H1 (cell line): ENCODE data around the gene RNASE9. TPM values are rescaled to one million over a fixed set of nuclear protein-coding genes. Genes with fewer than 3 reads are reported as not detected.
A peak's percentile ranks its signal among the peaks of the same experiment; 100 is the strongest.

Source experiments
- CTCF ChIA-PET: fragments of 300-600 bp; sonication (Branson Sonifier 250); formaldehyde crosslinking; loops from one replicate; lab custom pipeline; 2021; ENCODE audit not compliant: partially characterized antibody; lab: Charles Lee
- POLR2A ChIA-PET: fragments of 300-600 bp; sonication (Branson Sonifier 250); formaldehyde crosslinking; loops from one replicate; lab custom pipeline; 2021; ENCODE audit warnings: inconsistent platforms; ENCODE audit not compliant: partially characterized antibody; lab: Charles Lee
- DNase-seq, 2 experiments: peaks; one replicate each; pipeline versions ENCODE4 v3.0.0 to v3.0.0-alpha.2; 2010 to 2022; ENCODE audit warnings: low spot score in 2 of 2, low read depth in 1 of 2, mixed read lengths in 1 of 2
- FAIRE-seq: peaks from 2 replicates; lab custom pipeline; 2011; peaks lifted over from hg19 to GRCh38; lab: Jason Lieb, UNC
- H2AFZ ChIP-seq: 2 replicates; pipeline ENCODE4 v1.8.1; 2012; ENCODE audit warnings: low read length, inconsistent platforms
- H2AK5ac ChIP-seq: 2 replicates; pipeline ENCODE4 v1.6.1; 2013; ENCODE audit warnings: low read depth, low read length
- H2BK120ac ChIP-seq: replicated peaks from 2 replicates; pipeline ENCODE3; 2013; ENCODE audit warnings: low read depth, low read length, inconsistent platforms
- H2BK12ac ChIP-seq: 2 replicates; pipeline ENCODE4 v1.6.1; 2013; ENCODE audit warnings: low read depth, low read length
- H2BK15ac ChIP-seq: 2 replicates; pipeline ENCODE4 v1.6.1; 2013; ENCODE audit warnings: low read length
- H2BK20ac ChIP-seq: 2 replicates; pipeline ENCODE4 v1.6.1; 2013; ENCODE audit warnings: low read length
- H2BK5ac ChIP-seq: 2 replicates; pipeline ENCODE4 v1.6.1; 2013; ENCODE audit warnings: low read depth, low read length
- H3K14ac ChIP-seq: 2 replicates; pipeline ENCODE4 v1.6.1; 2013; ENCODE audit warnings: inconsistent platforms; ENCODE audit not compliant: insufficient read length
- H3K18ac ChIP-seq: 2 replicates; pipeline ENCODE4 v1.6.1; 2013; ENCODE audit warnings: low read length; ENCODE audit errors: extremely low read depth
- H3K23ac ChIP-seq: 2 replicates; pipeline ENCODE4 v1.6.1; 2013; ENCODE audit warnings: inconsistent platforms; ENCODE audit not compliant: insufficient read length
- H3K23me2 ChIP-seq: 2 replicates; pipeline ENCODE4 v1.6.1; 2013; ENCODE audit warnings: low read depth, low read length
- H3K27ac ChIP-seq: 2 replicates; pipeline ENCODE4 v1.6.1; 2011; ENCODE audit warnings: low read depth, low read length, inconsistent platforms
- H3K27me3 ChIP-seq, 4 experiments: replicated peaks in 1 of 4; 1 replicate in 1 of 4; 2 replicates in 3 of 4; pipeline versions ENCODE4 v1.6.1 to v1.8.1; 2011 to 2013; ENCODE audit warnings: low read length in 3 of 4, mild to moderate bottlenecking in 3 of 4, inconsistent platforms in 2 of 4, mixed read lengths in 2 of 4, moderate library complexity in 1 of 4; ENCODE audit not compliant: control insufficient read depth in 3 of 4, insufficient read depth in 3 of 4; ENCODE audit errors: extremely low read depth in 1 of 4
- H3K36me3 ChIP-seq, 4 experiments: 2 replicates each; pipeline versions ENCODE4 v1.6.1 to v1.8.1; 2011 to 2013; ENCODE audit warnings: mild to moderate bottlenecking in 4 of 4, low read length in 3 of 4, moderate library complexity in 2 of 4, control low read depth in 1 of 4, inconsistent platforms in 1 of 4; ENCODE audit not compliant: insufficient read depth in 4 of 4, control insufficient read depth in 2 of 4
- H3K4ac ChIP-seq: replicated peaks from 2 replicates; pipeline ENCODE3; 2013; ENCODE audit warnings: low read length, low read depth, mixed read lengths, inconsistent platforms; ENCODE audit not compliant: insufficient read length
- H3K4me1 ChIP-seq, 4 experiments: replicated peaks in 1 of 4; 1 replicate in 1 of 4; 2 replicates in 3 of 4; pipeline versions ENCODE4 v1.6.1 to v1.8.1; 2011 to 2013; ENCODE audit warnings: low read length in 3 of 4, inconsistent platforms in 2 of 4, mixed read lengths in 1 of 4; ENCODE audit not compliant: insufficient read depth in 4 of 4, control insufficient read depth in 3 of 4
- H3K4me2 ChIP-seq, 2 experiments: 2 replicates each; pipeline versions ENCODE4 v1.6.1 to v1.8.1; 2011 to 2013; ENCODE audit warnings: low read depth in 2 of 2, low read length in 2 of 2, control low read depth in 1 of 2, inconsistent platforms in 1 of 2, mild to moderate bottlenecking in 1 of 2; ENCODE audit not compliant: insufficient read depth in 1 of 2
- H3K4me3 ChIP-seq, 4 experiments: fragments of 200-600, 300-600 bp in 1 of 4; sonication (generic), shearing (Covaris generic), sonication (Bioruptor Twin) in 1 of 4; 2 replicates each; pipeline versions ENCODE4 v1.5.1 to v1.8.1; 2011 to 2016; ENCODE audit warnings: low read length in 4 of 4, low read depth in 3 of 4, control low read depth in 2 of 4, inconsistent platforms in 2 of 4, mild to moderate bottlenecking in 2 of 4, mixed read lengths in 1 of 4, moderate library complexity in 1 of 4; ENCODE audit not compliant: insufficient read depth in 2 of 4; ENCODE audit errors: extremely low read depth in 1 of 4
- H3K56ac ChIP-seq: replicated peaks from 2 replicates; pipeline ENCODE3; 2013; ENCODE audit warnings: low read depth, mild to moderate bottlenecking, mixed read lengths, low read length, inconsistent platforms; ENCODE audit not compliant: insufficient read length
- H3K79me1 ChIP-seq: 2 replicates; pipeline ENCODE4 v1.6.1; 2013; ENCODE audit warnings: low read depth, low read length, control low read depth
- H3K79me2 ChIP-seq, 2 experiments: 2 replicates each; pipeline versions ENCODE4 v1.6.1 to v1.8.1; 2012 to 2013; ENCODE audit warnings: low read length in 2 of 2, mild to moderate bottlenecking in 2 of 2, inconsistent platforms in 1 of 2; ENCODE audit not compliant: insufficient read depth in 2 of 2, control insufficient read depth in 1 of 2
- H3K9ac ChIP-seq, 4 experiments: replicated peaks in 1 of 4; 1 replicate in 1 of 4; 2 replicates in 3 of 4; pipeline versions ENCODE4 v1.6.1 to v1.8.1; 2011 to 2013; ENCODE audit warnings: low read depth in 3 of 4, low read length in 3 of 4, control low read depth in 2 of 4, mild to moderate bottlenecking in 2 of 4, moderate library complexity in 2 of 4, inconsistent platforms in 1 of 4; ENCODE audit errors: extremely low read depth in 1 of 4
- H3K9me3 ChIP-seq, 2 experiments: 2 replicates each; pipeline versions ENCODE4 v1.6.1 to v1.8.1; 2012 to 2013; ENCODE audit warnings: mild to moderate bottlenecking in 2 of 2, moderate library complexity in 2 of 2, control low read depth in 1 of 2, inconsistent platforms in 1 of 2, low read depth in 1 of 2, low read length in 1 of 2, mixed read lengths in 1 of 2; ENCODE audit not compliant: insufficient read depth in 2 of 2
- H4K20me1 ChIP-seq, 2 experiments: replicated peaks in 1 of 2; 2 replicates each; pipeline versions ENCODE3 to v1.8.1; 2011 to 2013; ENCODE audit warnings: inconsistent platforms in 2 of 2, low read length in 2 of 2, mild to moderate bottlenecking in 1 of 2; ENCODE audit not compliant: insufficient read depth in 2 of 2, control insufficient read depth in 1 of 2
- H4K5ac ChIP-seq: 2 replicates; pipeline ENCODE4 v1.6.1; 2013; ENCODE audit warnings: low read length, low read depth, mixed read lengths, inconsistent platforms; ENCODE audit not compliant: insufficient read length
- H4K8ac ChIP-seq: 2 replicates; pipeline ENCODE4 v1.8.0; 2013; ENCODE audit warnings: mild to moderate bottlenecking, moderate library complexity, low read length, inconsistent platforms; ENCODE audit not compliant: insufficient read depth; ENCODE audit errors: extremely low read depth
- H4K91ac ChIP-seq: replicated peaks from 2 replicates; pipeline ENCODE3; 2013; ENCODE audit warnings: low read length, mixed read lengths, inconsistent platforms; ENCODE audit not compliant: insufficient read length
- BRCA1 ChIP-seq: IDR thresholded peaks from 2 replicates; pipeline ENCODE4 v1.6.1; 2012; ENCODE audit warnings: low read depth, low read length, improper control_type of control experiment
- RBBP5 ChIP-seq: IDR thresholded peaks from 2 replicates; pipeline ENCODE4 v1.7.1; 2012; ENCODE audit warnings: low read depth, mild to moderate bottlenecking, inconsistent platforms, low read length, moderate library complexity, borderline replicate concordance
- TBP ChIP-seq: IDR thresholded peaks from 2 replicates; pipeline ENCODE4 v1.6.1; 2011; ENCODE audit warnings: low read depth, low read length, improper control_type of control experiment
- polyA plus RNA-seq, 7 experiments: library from polyadenylated mRNA; depleted of rRNA in 3 of 7; stranded (reverse) in 5 of 7; unstranded in 2 of 7; fragments of >200 nt in 5 of 7; fragments of 200-250 nt in 2 of 7; gene quantifications; 1 replicate in 5 of 7; 2 replicates in 1 of 7; 4 replicates in 1 of 7; pipeline versions ENCODE4 v1.2.1 to v1.2.3, GENCODE V29; 2011 to 2013; ENCODE audit warnings: missing spikeins in 2 of 7, mixed read lengths in 2 of 7
- total RNA-seq: library from RNA; stranded (reverse); fragmentation: NEBNext Ultra II Directional; extraction: Animal tissue kit (Norgen Biotek cat#: 25700); gene quantifications from 2 replicates; pipeline ENCODE4 v1.2.1, GENCODE V29; 2021
- TF ChIP-seq, protein P1 (sequence below): IDR thresholded peaks from 2 replicates; pipeline ENCODE4 v1.6.1; 2012; ENCODE audit warnings: low read length, inconsistent platforms
- TF ChIP-seq, protein P2 (sequence below): IDR thresholded peaks from 2 replicates; pipeline ENCODE4 v1.6.1; 2012; ENCODE audit warnings: inconsistent platforms

RNASE9 gene
- total and polyA plus RNA-seq, 2 of the 8 experiments (the other 6 are each of a cell fraction or from before 2014, with no cell fraction given), result 0.06 TPM; not detected in 1

DNA sequence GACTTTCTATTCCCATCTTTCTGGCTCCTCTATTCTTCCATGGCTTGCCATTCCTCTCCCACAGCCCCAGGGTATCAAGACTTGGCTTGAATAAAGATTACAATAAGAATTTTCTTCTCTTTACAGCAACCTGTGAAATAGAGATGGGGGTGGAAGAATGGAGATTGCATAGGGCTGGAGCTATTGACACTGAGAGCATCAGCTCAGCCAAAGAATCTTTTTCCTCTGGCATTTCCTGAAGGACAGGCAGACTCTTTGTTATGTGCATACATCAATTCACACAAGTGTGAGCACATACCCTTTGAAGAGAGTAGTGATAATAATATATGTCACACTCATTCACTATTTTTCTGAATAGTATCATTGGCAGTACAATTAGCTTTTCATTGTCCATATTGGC lies 22.3 kb upstream of the RNASE9 start:
- H3K27me3 ChIP-seq, result peaks cover 0 to 2% (median 0%) of the 10 kb centered on the region in 4 experiments; a peak in 1 of 7 replicates
- no peak overlapping the region; a peak in 1 of 4 replicates for H3K4me2 ChIP-seq
- no peaks in the 10 kb centered on the region; the same call in 1 of the 2 replicates for H3K23me2 ChIP-seq
- H3K4me3 ChIP-seq, result no peak overlapping the region; a peak in 1 of 8 replicates
- no peak overlapping the region for H3K9ac ChIP-seq
- H3K36me3 ChIP-seq, result no peaks in the 10 kb centered on the region
- peak overlapping the region; percentile 83 for H4K91ac ChIP-seq
- H3K56ac ChIP-seq, result no peak overlapping the region
- no peak overlapping the region for H3K27ac ChIP-seq
- ChIA-PET POLR2A (interaction anchor here (0.9 to 2.6 kb wide), 4 partner anchors 15 to 240 kb away, joined by 3 to 9 read pairs (median 4); partner anchors contain the start of genes PARP2 and PNP), CTCF (interaction anchor here (0.7 to 2.6 kb wide), 6 partner anchors 14 to 95 kb away, joined by 3 to 7 read pairs (median 6); no protein-coding TSS in a partner anchor)
- H3K18ac ChIP-seq, result no peak overlapping the region
- no peak overlapping the region for H4K5ac ChIP-seq
- no peak overlapping the region; the same call in 1 of the 2 replicates for H2BK5ac ChIP-seq
- H3K79me1 ChIP-seq, result no peaks in the 10 kb centered on the region
- no peaks in the 10 kb centered on the region for H3K79me2 ChIP-seq
- no peak overlapping the region for H2BK20ac ChIP-seq
- no peak overlapping the region for H4K8ac ChIP-seq
- no peak overlapping the region for H2BK12ac ChIP-seq
- FAIRE-seq (no peak), DNase-seq (peak in 1 of 2 experiments; percentile 13)
- H2AFZ ChIP-seq, result no peak overlapping the region
- H3K23ac ChIP-seq, result no peak overlapping the region
- H3K9me3 ChIP-seq, result no peaks in the 10 kb centered on the region
- H2AK5ac ChIP-seq, result no peak overlapping the region
- no peak overlapping the region for H3K14ac ChIP-seq
- no peak overlapping the region for H2BK15ac ChIP-seq
- H3K4me1 ChIP-seq, result peaks cover 11 to 18% (median 14%) of the 10 kb centered on the region in 4 experiments; a peak in 6 of 7 replicates
- H3K4ac ChIP-seq, result peak overlapping the region; percentile 87
- H2BK120ac ChIP-seq, result peak overlapping the region; percentile 77
- H4K20me1 ChIP-seq, result no peaks in the 10 kb centered on the region
- TF ChIP-seq, protein P1, sequence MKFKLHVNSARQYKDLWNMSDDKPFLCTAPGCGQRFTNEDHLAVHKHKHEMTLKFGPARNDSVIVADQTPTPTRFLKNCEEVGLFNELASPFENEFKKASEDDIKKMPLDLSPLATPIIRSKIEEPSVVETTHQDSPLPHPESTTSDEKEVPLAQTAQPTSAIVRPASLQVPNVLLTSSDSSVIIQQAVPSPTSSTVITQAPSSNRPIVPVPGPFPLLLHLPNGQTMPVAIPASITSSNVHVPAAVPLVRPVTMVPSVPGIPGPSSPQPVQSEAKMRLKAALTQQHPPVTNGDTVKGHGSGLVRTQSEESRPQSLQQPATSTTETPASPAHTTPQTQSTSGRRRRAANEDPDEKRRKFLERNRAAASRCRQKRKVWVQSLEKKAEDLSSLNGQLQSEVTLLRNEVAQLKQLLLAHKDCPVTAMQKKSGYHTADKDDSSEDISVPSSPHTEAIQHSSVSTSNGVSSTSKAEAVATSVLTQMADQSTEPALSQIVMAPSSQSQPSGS, result no peak
- TF ChIP-seq RBBP5 (no peak), BRCA1 (no peak), TBP (no peak)
- TF ChIP-seq, protein P2, sequence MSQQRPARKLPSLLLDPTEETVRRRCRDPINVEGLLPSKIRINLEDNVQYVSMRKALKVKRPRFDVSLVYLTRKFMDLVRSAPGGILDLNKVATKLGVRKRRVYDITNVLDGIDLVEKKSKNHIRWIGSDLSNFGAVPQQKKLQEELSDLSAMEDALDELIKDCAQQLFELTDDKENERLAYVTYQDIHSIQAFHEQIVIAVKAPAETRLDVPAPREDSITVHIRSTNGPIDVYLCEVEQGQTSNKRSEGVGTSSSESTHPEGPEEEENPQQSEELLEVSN, result no peak
